ENCODE results near the gene TTYH3. TPM values are rescaled to one million over a fixed set of nuclear protein-coding genes. Genes with fewer than 3 reads are reported as not detected.
A peak's percentile ranks its signal among the peaks of the same experiment; 100 is the strongest.

TTYH3 gene
- total and polyA plus RNA-seq, 2 of the 8 experiments (the other 6 are each of a cell fraction or from before 2014, with no cell fraction given): 66.2 to 169 TPM

- H2AK5ac ChIP-seq (ENCODE audit: low read depth, low read length): no peak overlapping the region; the same call in 1 of the 2 replicates
- no peak overlapping the region for H3K9ac ChIP-seq (replicated peaks in 1 of 4; ENCODE audit: extremely low read depth in 1 of 4, low read depth in 3 of 4, low read length in 3 of 4)
- no peak overlapping the region for H2BK12ac ChIP-seq (ENCODE audit: low read depth, low read length)
- H2BK5ac ChIP-seq (ENCODE audit: low read depth, low read length): peak overlapping the region; percentile 90; the same call in 1 of the 2 replicates
- no peaks in the 10 kb centered on the region for H3K27me3 ChIP-seq (replicated peaks in 1 of 4; ENCODE audit: control insufficient read depth in 3 of 4, extremely low read depth in 1 of 4, insufficient read depth in 3 of 4, low read length in 3 of 4)
- peaks cover 3 to 46% (median 39%) of the 10 kb centered on the region in 4 experiments for H3K4me1 ChIP-seq (replicated peaks in 1 of 4; ENCODE audit: control insufficient read depth in 3 of 4, insufficient read depth in 4 of 4, low read length in 3 of 4)
- H4K5ac ChIP-seq (ENCODE audit: insufficient read length, low read depth, low read length): peak overlapping the region; percentile 12
- H3K9me3 ChIP-seq (ENCODE audit: insufficient read depth in 2 of 2, low read depth in 1 of 2, low read length in 1 of 2): no peaks in the 10 kb centered on the region
- H4K91ac ChIP-seq (replicated peaks; ENCODE audit: insufficient read length, low read length): no peak overlapping the region
- FAIRE-seq (no peak), DNase-seq (ENCODE audit: low read depth in 1 of 2, low spot score in 2 of 2) (no peak)
- H3K14ac ChIP-seq (ENCODE audit: insufficient read length): no peak overlapping the region
- H3K18ac ChIP-seq (ENCODE audit: extremely low read depth, low read length): no peak overlapping the region; the same call in 1 of the 2 replicates
- no peak overlapping the region for H2BK20ac ChIP-seq (ENCODE audit: low read length)
- no peak overlapping the region for H3K4me2 ChIP-seq (ENCODE audit: insufficient read depth in 1 of 2, low read depth in 2 of 2, low read length in 2 of 2)
- TF ChIP-seq EZH2 (IDR thresholded peaks at IDR 0.05; ENCODE audit: low read depth, low read length, severe bottlenecking) (no peak), JUND (IDR thresholded peaks at IDR 0.05; ENCODE audit: low read length) (no peak), SIN3A (conservative IDR thresholded peaks at IDR 0.05 in 1 of 2, IDR thresholded peaks at IDR 0.05 in 1 of 2; ENCODE audit: low read depth in 1 of 2, low read length in 2 of 2) (no peak), GTF2F1 (IDR thresholded peaks at IDR 0.05; ENCODE audit: borderline replicate concordance, low read depth, low read length) (no peak), KDM1A (IDR thresholded peaks at IDR 0.05; ENCODE audit: borderline replicate concordance, low read length) (no peak), RAD21 (IDR thresholded peaks at IDR 0.05 in 1 of 2, conservative IDR thresholded peaks at IDR 0.05 in 1 of 2; ENCODE audit: low read depth in 2 of 2, low read length in 2 of 2) (no peak), ASH2L (IDR thresholded peaks at IDR 0.05; ENCODE audit: low read length) (no peak), MAFK (IDR thresholded peaks at IDR 0.05; ENCODE audit: low read depth, low read length) (no peak), BRCA1 (IDR thresholded peaks at IDR 0.05; ENCODE audit: low read depth, low read length) (no peak), SIX5 (IDR thresholded peaks at IDR 0.05; ENCODE audit: low read depth, low read length) (no peak)
- no peak overlapping the region for H4K8ac ChIP-seq (ENCODE audit: extremely low read depth, insufficient read depth, low read length)
- H4K20me1 ChIP-seq (replicated peaks in 1 of 2; ENCODE audit: control insufficient read depth in 1 of 2, insufficient read depth in 2 of 2, low read length in 2 of 2): peaks cover 17 to 46% of the 10 kb centered on the region in 2 experiments
- ChIA-PET POLR2A (ENCODE audit: partially characterized antibody) (interaction anchor here (0.6 to 6.8 kb wide), 10 partner anchors 8 to 119 kb away, joined by 3 to 52 read pairs (median 5); partner anchors contain the start of genes IQCE and TTYH3), CTCF (ENCODE audit: partially characterized antibody) (interaction anchor here (0.8 to 4.6 kb wide), 20 partner anchors 10 to 193 kb away, joined by 3 to 29 read pairs (median 8); no protein-coding TSS in a partner anchor)
- H2BK120ac ChIP-seq (replicated peaks; ENCODE audit: low read depth, low read length): no peak overlapping the region
- 93% methylated on average over 6 of the region's 6 CpGs; no CpG with 5 or more reads in 1 of the 2 experiments for WGBS, 2 experiments (ENCODE audit: extremely low coverage in 1 of 2, insufficient coverage in 1 of 2, insufficient read length in 1 of 2, insufficient replicate concordance in 2 of 2, low coverage in 1 of 2, low lambda C conversion rate in 2 of 2, missing lambda C conversion rate in 1 of 2)
- H3K23me2 ChIP-seq (ENCODE audit: low read depth, low read length): no peaks in the 10 kb centered on the region; the same call in 1 of the 2 replicates
- H3K23ac ChIP-seq (ENCODE audit: insufficient read length): no peak overlapping the region
- peaks cover 24% of the 10 kb centered on the region for H3K79me1 ChIP-seq (ENCODE audit: low read depth, low read length)
- H3K4ac ChIP-seq (replicated peaks; ENCODE audit: insufficient read length, low read depth, low read length): no peak overlapping the region
- H3K27ac ChIP-seq (ENCODE audit: low read depth, low read length): peak overlapping the region; percentile 54; the same call in 1 of the 2 replicates
- peaks cover 0 to 41% of the 10 kb centered on the region in 2 experiments; a peak in 2 of 4 replicates for H3K79me2 ChIP-seq (ENCODE audit: control insufficient read depth in 1 of 2, insufficient read depth in 2 of 2, low read length in 2 of 2)
- no peak overlapping the region for H3K56ac ChIP-seq (replicated peaks; ENCODE audit: insufficient read length, low read depth, low read length)
- H2AFZ ChIP-seq (ENCODE audit: low read length): no peak overlapping the region
- no peak overlapping the region for H3K4me3 ChIP-seq (ENCODE audit: extremely low read depth in 1 of 4, insufficient read depth in 2 of 4, low read depth in 3 of 4, low read length in 4 of 4)
- H3K36me3 ChIP-seq (ENCODE audit: control insufficient read depth in 2 of 4, insufficient read depth in 4 of 4, low read length in 3 of 4): peaks cover 0 to 20% (median 7%) of the 10 kb centered on the region in 4 experiments; a peak in 5 of 8 replicates
- H2BK15ac ChIP-seq (ENCODE audit: low read length): no peak overlapping the region
Measured at GRCh38 chr7:2644220-2644561, 12.4 kb downstream of the TTYH3 start.

Measured in H1 (cell line).